NCI-H748 (cell line): ENCODE measurements around the gene LGALS3BP.
A peak's percentile ranks its signal among the peaks of the same experiment; 100 is the strongest.

ENCODE experiments used
- DNase-seq: peaks from one replicate; lab custom pipeline; 2025; ENCODE audit not compliant: unreplicated experiment; lab: John Stamatoyannopoulos, UW

LGALS3BP gene

GRCh38 chr17:78940708-78941107 is 39.0 kb downstream of the LGALS3BP start:
- DNase-seq, result peak; percentile 64

GRCh38 chr17:78940258-78940657 is 39.5 kb downstream of the LGALS3BP start:
- DNase-seq, result no peak

- no peak for DNase-seq
Observed at GRCh38 chr17:78939615-78940014, 40.1 kb downstream of the LGALS3BP start.

- no peak for DNase-seq
Observed at GRCh38 chr17:78937561-78937960, 42.2 kb downstream of the LGALS3BP start.

GRCh38 chr17:78935419-78936323 is 44.1 kb downstream of the LGALS3BP start:
- DNase-seq, result no peak

- DNase-seq, result no peak
Observed at GRCh38 chr17:78934681-78935418, 44.9 kb downstream of the LGALS3BP start.

- peak; percentile 79 for DNase-seq
Observed at GRCh38 chr17:78933959-78934568, 45.7 kb downstream of the LGALS3BP start.

GRCh38 chr17:78933025-78933958 is 46.4 kb downstream of the LGALS3BP start:
- no peak for DNase-seq

GRCh38 chr17:78929908-78930775 is 49.6 kb downstream of the LGALS3BP start:
- no peak for DNase-seq

GRCh38 chr17:78925662-78926555 is 53.8 kb downstream of the LGALS3BP start:
- peak; percentile 24 for DNase-seq

- DNase-seq, result peak; percentile 82
Observed at GRCh38 chr17:78925234-78925633, 54.5 kb downstream of the LGALS3BP start, which contains the start of gene TIMP2. TIMP2 (minus strand) TSS chr17:78925387; CDS start chr17:78925088, 299 bp downstream.

- peak; percentile 13 for DNase-seq
Observed at GRCh38 chr17:78924481-78925151, 55.1 kb downstream of the LGALS3BP start.

GRCh38 chr17:78923660-78924453 is 55.9 kb downstream of the LGALS3BP start:
- peak; percentile 71 for DNase-seq

- DNase-seq, result no peak
Observed at GRCh38 chr17:78922816-78923498, 56.8 kb downstream of the LGALS3BP start.

GRCh38 chr17:78921437-78921971 is 58.2 kb downstream of the LGALS3BP start:
- DNase-seq, result no peak
